HL-60 (cell line): ENCODE measurements around the gene DCTN2.

Source experiments
- DNase-seq, 2 experiments: peaks; one replicate each; pipeline ENCODE4 v3.0.0-alpha.2; 2010 to 2020; ENCODE audit warnings: low read depth in 1 of 2, low spot score in 1 of 2
- H3K27ac ChIP-seq: fragments of 250-450 bp; sonication (Bioruptor Pico); replicated peaks from 2 replicates; pipeline ENCODE4 v1.5.1; 2020; ENCODE audit warnings: mild to moderate bottlenecking, moderate library complexity
- H3K27me3 ChIP-seq: fragments of 250-450 bp; sonication (Bioruptor Pico); 2 replicates; pipeline ENCODE4 v1.5.1; 2021; ENCODE audit warnings: mild to moderate bottlenecking, moderate library complexity; ENCODE audit not compliant: insufficient read depth, poor library complexity, severe bottlenecking
- H3K4me3 ChIP-seq: replicated peaks from 2 replicates; pipeline ENCODE4 v1.5.1; 2011; ENCODE audit warnings: mild to moderate bottlenecking, control low read depth, low read length; ENCODE audit not compliant: insufficient read depth
- GABPA ChIP-seq: IDR thresholded peaks from 2 replicates; pipeline ENCODE4 v1.6.1; 2012; ENCODE audit warnings: low read depth
- POLR2AphosphoS5 ChIP-seq: IDR thresholded peaks from 2 replicates; pipeline ENCODE4 v1.6.1; 2012; ENCODE audit warnings: low read depth
- SPI1 ChIP-seq: IDR thresholded peaks from 2 replicates; pipeline ENCODE4 v1.6.1; 2012; ENCODE audit warnings: low read depth, mild to moderate bottlenecking, borderline replicate concordance
- TF ChIP-seq, protein P1 (sequence below): IDR thresholded peaks from 2 replicates; pipeline ENCODE4 v1.6.1; 2012; ENCODE audit warnings: low read depth; ENCODE audit not compliant: insufficient replicate concordance
- TF ChIP-seq, protein P2 (sequence below): IDR thresholded peaks from one replicate; pipeline ENCODE4 v1.5.1; 2011; ENCODE audit warnings: low read length, control low read depth, inconsistent platforms; ENCODE audit not compliant: insufficient read depth

The DCTN2 gene

DNA sequence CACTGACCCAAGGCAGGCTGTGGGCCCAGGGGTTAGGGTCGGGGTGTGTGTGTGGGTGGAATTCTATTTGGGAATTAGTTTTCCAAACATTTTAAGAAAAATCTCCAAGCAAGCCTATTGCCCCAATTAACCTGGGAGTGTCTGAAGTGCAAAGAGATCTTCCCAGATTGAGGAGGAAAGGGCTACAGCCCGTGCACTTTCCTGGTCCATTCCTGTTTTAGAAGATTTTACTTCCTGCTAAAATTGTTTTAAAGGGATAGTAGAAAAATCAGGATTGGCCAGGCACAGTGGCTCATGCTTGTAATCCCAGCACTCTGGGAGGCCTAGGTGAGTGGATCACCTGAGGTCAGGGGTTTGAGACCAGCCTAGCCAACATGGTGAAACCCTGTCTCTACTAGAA, 5.3 kb downstream of the DCTN2 start:
- Histone ChIP-seq H3K27ac (no peak overlapping the region), H3K4me3 (no peak overlapping the region), H3K27me3 (no peaks in the 10 kb centered on the region)
- TF ChIP-seq SPI1 (no peak), POLR2AphosphoS5 (no peak), GABPA (no peak)
- TF ChIP-seq, protein P1, sequence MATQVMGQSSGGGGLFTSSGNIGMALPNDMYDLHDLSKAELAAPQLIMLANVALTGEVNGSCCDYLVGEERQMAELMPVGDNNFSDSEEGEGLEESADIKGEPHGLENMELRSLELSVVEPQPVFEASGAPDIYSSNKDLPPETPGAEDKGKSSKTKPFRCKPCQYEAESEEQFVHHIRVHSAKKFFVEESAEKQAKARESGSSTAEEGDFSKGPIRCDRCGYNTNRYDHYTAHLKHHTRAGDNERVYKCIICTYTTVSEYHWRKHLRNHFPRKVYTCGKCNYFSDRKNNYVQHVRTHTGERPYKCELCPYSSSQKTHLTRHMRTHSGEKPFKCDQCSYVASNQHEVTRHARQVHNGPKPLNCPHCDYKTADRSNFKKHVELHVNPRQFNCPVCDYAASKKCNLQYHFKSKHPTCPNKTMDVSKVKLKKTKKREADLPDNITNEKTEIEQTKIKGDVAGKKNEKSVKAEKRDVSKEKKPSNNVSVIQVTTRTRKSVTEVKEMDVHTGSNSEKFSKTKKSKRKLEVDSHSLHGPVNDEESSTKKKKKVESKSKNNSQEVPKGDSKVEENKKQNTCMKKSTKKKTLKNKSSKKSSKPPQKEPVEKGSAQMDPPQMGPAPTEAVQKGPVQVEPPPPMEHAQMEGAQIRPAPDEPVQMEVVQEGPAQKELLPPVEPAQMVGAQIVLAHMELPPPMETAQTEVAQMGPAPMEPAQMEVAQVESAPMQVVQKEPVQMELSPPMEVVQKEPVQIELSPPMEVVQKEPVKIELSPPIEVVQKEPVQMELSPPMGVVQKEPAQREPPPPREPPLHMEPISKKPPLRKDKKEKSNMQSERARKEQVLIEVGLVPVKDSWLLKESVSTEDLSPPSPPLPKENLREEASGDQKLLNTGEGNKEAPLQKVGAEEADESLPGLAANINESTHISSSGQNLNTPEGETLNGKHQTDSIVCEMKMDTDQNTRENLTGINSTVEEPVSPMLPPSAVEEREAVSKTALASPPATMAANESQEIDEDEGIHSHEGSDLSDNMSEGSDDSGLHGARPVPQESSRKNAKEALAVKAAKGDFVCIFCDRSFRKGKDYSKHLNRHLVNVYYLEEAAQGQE, result no peak
- TF ChIP-seq, protein P2, sequence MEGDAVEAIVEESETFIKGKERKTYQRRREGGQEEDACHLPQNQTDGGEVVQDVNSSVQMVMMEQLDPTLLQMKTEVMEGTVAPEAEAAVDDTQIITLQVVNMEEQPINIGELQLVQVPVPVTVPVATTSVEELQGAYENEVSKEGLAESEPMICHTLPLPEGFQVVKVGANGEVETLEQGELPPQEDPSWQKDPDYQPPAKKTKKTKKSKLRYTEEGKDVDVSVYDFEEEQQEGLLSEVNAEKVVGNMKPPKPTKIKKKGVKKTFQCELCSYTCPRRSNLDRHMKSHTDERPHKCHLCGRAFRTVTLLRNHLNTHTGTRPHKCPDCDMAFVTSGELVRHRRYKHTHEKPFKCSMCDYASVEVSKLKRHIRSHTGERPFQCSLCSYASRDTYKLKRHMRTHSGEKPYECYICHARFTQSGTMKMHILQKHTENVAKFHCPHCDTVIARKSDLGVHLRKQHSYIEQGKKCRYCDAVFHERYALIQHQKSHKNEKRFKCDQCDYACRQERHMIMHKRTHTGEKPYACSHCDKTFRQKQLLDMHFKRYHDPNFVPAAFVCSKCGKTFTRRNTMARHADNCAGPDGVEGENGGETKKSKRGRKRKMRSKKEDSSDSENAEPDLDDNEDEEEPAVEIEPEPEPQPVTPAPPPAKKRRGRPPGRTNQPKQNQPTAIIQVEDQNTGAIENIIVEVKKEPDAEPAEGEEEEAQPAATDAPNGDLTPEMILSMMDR, result no peak
- no peak for DNase-seq

DNA sequence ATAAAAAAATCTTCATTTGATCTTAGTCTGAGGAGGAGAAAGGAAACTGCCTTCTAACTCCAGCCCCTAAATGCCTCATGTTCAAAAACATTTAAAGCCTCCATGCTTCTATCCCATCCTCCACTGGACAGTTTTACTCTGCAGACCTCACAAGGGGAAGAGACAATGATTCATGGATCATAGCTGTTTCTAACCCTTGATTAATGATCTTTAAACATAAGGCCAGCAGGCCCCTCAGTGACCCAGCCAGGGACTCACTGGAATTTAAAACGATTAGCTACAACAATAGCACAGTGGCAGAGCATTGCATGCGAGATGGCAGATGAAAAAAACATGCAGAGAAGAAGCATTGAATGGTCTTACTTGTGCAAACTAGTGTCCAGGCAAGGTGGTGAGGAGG, 6.0 kb downstream of the DCTN2 start:
- Histone ChIP-seq H3K4me3 (no peak overlapping the region), H3K27ac (no peak overlapping the region), H3K27me3 (no peaks in the 10 kb centered on the region)
- no peak for TF ChIP-seq GABPA
- TF ChIP-seq POLR2AphosphoS5, result no peak
- no peak for TF ChIP-seq SPI1
- TF ChIP-seq, protein P1, result no peak
- TF ChIP-seq, protein P2, result no peak
- no peak for DNase-seq

DNA sequence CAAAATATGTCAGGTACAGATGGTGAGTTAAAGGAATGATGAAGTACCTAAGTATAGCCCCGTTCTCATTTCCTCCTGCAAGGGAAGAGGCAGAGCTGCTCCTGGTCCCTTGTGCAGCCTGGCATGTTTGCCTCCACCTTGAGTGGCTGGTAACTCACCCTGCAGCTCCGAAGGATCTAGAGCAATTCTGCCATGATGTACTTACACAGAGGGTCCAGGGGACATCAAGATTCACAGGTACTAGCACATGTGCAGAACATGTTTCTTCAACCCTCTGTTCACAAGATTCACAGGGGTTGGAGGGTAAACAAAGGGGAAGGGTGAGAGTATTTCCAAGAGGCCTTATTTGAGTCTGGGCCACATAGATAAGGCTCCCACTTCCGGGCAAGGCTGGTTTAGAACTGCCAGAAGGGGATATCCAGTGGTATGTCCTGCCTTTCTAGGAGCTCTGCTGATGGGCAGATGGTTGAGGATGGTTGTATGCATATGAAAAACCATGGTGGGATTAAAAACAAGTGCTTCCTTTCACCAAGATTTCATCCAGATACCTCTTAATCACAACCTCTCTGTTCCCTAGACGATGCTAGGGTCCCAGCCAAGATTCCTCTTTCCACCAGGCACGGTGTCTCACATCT, 7.7 kb downstream of the DCTN2 start:
- no peak overlapping the region for H3K27ac ChIP-seq
- H3K4me3 ChIP-seq, result no peak overlapping the region
- DNase-seq, result no peak
- TF ChIP-seq POLR2AphosphoS5 (no peak), GABPA (no peak), SPI1 (no peak)
- TF ChIP-seq, protein P1, result no peak
- TF ChIP-seq, protein P2, result no peak
- H3K27me3 ChIP-seq, result no peaks in the 10 kb centered on the region
